Endothelial cell (in vitro differentiated cells): ENCODE results near the gene CDK13. TPM values are rescaled to one million over a fixed set of nuclear protein-coding genes. Genes with fewer than 3 reads are reported as not detected.
A peak's percentile ranks its signal among the peaks of the same experiment; 100 is the strongest.

Experiments
- DNase-seq: peaks from one replicate; pipeline ENCODE4 v3.0.0; 2021; ENCODE audit warnings: low spot score
- H3K27ac Mint-ChIP-seq: one replicate; pipeline ENCODE4 v1.8.0; 2021; ENCODE audit warnings: mixed read lengths, inconsistent platforms; ENCODE audit not compliant: unreplicated experiment
- H3K27me3 Mint-ChIP-seq: one replicate; pipeline ENCODE4 v1.8.0; 2021; ENCODE audit warnings: mild to moderate bottlenecking, moderate library complexity, mixed read lengths, inconsistent platforms; ENCODE audit not compliant: unreplicated experiment
- H3K36me3 Mint-ChIP-seq: one replicate; pipeline ENCODE4 v1.8.0; 2021; ENCODE audit warnings: mild to moderate bottlenecking, low read depth, mixed read lengths, inconsistent platforms; ENCODE audit not compliant: unreplicated experiment
- H3K4me1 Mint-ChIP-seq: one replicate; pipeline ENCODE4 v1.8.0; 2021; ENCODE audit warnings: mild to moderate bottlenecking, mixed read lengths, inconsistent platforms; ENCODE audit not compliant: unreplicated experiment
- H3K4me3 Mint-ChIP-seq: one replicate; pipeline ENCODE4 v1.8.0; 2021; ENCODE audit warnings: mild to moderate bottlenecking, mixed read lengths, inconsistent platforms; ENCODE audit not compliant: unreplicated experiment
- H3K9me3 Mint-ChIP-seq: one replicate; pipeline ENCODE4 v1.8.0; 2021; ENCODE audit warnings: mixed read lengths, inconsistent platforms; ENCODE audit not compliant: unreplicated experiment
- CTCF ChIP-seq: fragments of 200-600 bp; sonication (generic); IDR thresholded peaks from one replicate; pipeline ENCODE4 v1.5.0; 2021; ENCODE audit warnings: antibody characterized with exemption; ENCODE audit not compliant: unreplicated experiment
- total RNA-seq: library from RNA; stranded (reverse); fragmentation: NEBNext Ultra II Directional; extraction: Animal tissue kit (Norgen Biotek cat#: 25700); gene quantifications from one replicate; pipeline ENCODE4 v1.2.1, GENCODE V29; 2021; ENCODE audit not compliant: unreplicated experiment

The CDK13 gene
- total RNA-seq, 1 donor from 2014 or later = 52.9 TPM

- no peak for TF ChIP-seq CTCF
- no peak overlapping the region for H3K4me3 Mint-ChIP-seq
- H3K27me3 Mint-ChIP-seq = no peaks in the 10 kb centered on the region
- no peaks in the 10 kb centered on the region for H3K36me3 Mint-ChIP-seq
- no peak overlapping the region for H3K27ac Mint-ChIP-seq
- H3K9me3 Mint-ChIP-seq = no peaks in the 10 kb centered on the region
- no peaks in the 10 kb centered on the region for H3K4me1 Mint-ChIP-seq
- DNase-seq = no peak
These were observed 28.3 kb downstream of the CDK13 start for GRCh38 chr7:39978230-39978934.

DNA sequence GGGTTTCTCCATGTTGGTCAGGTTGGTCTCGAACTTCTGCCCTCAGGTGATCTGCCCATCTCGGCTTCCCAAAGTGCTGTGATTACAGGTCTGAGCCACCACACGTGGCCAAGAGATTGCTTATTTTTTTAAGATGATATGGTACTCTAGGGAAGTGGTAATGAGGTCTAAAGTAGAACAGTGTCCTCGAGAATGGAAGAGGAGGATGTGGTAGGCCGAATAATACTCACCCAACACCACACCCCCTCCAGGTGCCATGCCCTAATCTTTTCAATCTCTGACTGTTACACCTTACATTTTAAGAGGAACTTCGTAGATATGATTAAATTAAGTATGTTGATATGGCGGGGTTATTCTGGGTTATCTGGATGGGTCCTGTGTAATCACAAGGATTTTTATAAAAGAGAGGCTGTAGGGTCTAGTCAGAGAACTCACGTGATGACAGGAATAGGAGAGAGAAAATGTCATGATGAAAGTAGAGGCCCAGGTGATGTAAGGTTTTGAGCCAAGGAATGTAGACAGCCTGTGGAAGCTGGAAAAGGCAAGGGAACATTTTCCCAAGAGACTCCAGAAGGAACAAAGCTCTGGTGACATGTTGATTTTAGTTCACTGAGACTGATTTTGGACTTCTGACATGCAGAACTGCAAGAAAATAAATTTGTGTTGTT, 29.5 kb downstream of the CDK13 start:
- no peak for TF ChIP-seq CTCF
- no peaks in the 10 kb centered on the region for H3K4me1 Mint-ChIP-seq
- H3K4me3 Mint-ChIP-seq = no peak overlapping the region
- DNase-seq = no peak
- no peaks in the 10 kb centered on the region for H3K9me3 Mint-ChIP-seq
- H3K36me3 Mint-ChIP-seq = no peaks in the 10 kb centered on the region
- H3K27me3 Mint-ChIP-seq = no peaks in the 10 kb centered on the region
- H3K27ac Mint-ChIP-seq = no peak overlapping the region

GRCh38 chr7:39985398-39985918, 35.4 kb downstream of the CDK13 start:
- Mint-ChIP-seq H3K4me3 (no peak overlapping the region), H3K36me3 (no peaks in the 10 kb centered on the region), H3K9me3 (no peaks in the 10 kb centered on the region), H3K4me1 (peaks cover 3% of the 10 kb centered on the region), H3K27ac (peak overlapping the region; percentile 48), H3K27me3 (no peaks in the 10 kb centered on the region)
- DNase-seq = no peak
- no peak for TF ChIP-seq CTCF

GRCh38 chr7:39987641-39988347, 37.7 kb downstream of the CDK13 start:
- Mint-ChIP-seq H3K27ac (no peak overlapping the region), H3K4me1 (peaks cover 3% of the 10 kb centered on the region), H3K36me3 (peaks cover 5% of the 10 kb centered on the region), H3K9me3 (no peaks in the 10 kb centered on the region), H3K4me3 (no peak overlapping the region), H3K27me3 (no peaks in the 10 kb centered on the region)
- TF ChIP-seq CTCF = no peak
- no peak for DNase-seq
